GM12891 (cell line): Measurements from ENCODE around the gene BCAS1.

Source experiments
- POLR2A ChIP-seq: IDR thresholded peaks from 2 replicates; pipeline ENCODE4 v1.6.1; 2011; ENCODE audit warnings: low read depth, low read length, control low read depth
- POLR2AphosphoS5 ChIP-seq: IDR thresholded peaks from 2 replicates; pipeline ENCODE4 v1.6.1; 2011; ENCODE audit warnings: low read depth, low read length, control low read depth
- TAF1 ChIP-seq: IDR thresholded peaks from 2 replicates; pipeline ENCODE4 v1.6.1; 2011; ENCODE audit warnings: low read depth, low read length, control low read depth

DNA sequence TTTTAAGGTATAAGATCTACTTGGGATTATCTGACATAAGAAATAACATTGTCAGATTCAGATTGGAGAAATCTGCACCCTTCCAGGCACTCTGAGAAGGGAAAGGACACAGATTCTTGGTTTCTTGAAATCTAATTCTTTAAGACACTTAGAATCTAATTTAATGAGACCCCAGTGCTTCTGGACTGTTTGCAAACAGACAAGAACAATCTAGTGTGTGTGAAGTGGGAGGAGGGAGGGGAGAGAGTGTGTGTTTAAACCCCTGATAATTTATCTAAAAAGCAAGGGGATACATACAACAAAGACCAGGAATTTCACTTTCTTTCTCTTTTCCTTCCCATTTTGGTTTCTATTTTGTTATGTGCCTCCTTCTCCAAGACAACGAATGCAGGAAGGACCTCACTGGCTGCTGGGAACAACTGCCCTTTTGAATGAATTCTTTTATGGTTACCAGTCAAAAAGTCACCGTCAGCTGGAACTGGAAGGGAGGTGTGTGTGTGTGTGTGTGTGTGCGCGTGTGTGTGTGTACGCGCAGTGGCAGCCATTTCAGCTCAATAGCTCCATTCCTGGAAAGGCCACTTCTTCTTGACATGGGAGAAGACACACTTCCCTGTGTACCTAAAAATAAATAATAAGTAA, 129.4 kb downstream of the BCAS1 start:
- no peak for TF ChIP-seq POLR2A
- TF ChIP-seq TAF1, result no peak
- TF ChIP-seq POLR2AphosphoS5, result no peak
